MM.1S (cell line): Measurements from ENCODE around the gene HABP2.

ENCODE experiments used
- EZH2 ChIP-seq: fragments of 300-600 bp; sonication (generic); optimal IDR thresholded peaks from 2 replicates; pipeline ENCODE3; 2017; ENCODE audit warnings: low read depth, mild to moderate bottlenecking, antibody characterized with exemption, low read length, mixed read lengths
- TF ChIP-seq, protein P1 (sequence below): fragments of 300-600 bp; sonication (generic); IDR thresholded peaks from 2 replicates; pipeline ENCODE4 v1.5.1; 2016; ENCODE audit warnings: antibody characterized with exemption, low read length, mixed read lengths

DNA sequence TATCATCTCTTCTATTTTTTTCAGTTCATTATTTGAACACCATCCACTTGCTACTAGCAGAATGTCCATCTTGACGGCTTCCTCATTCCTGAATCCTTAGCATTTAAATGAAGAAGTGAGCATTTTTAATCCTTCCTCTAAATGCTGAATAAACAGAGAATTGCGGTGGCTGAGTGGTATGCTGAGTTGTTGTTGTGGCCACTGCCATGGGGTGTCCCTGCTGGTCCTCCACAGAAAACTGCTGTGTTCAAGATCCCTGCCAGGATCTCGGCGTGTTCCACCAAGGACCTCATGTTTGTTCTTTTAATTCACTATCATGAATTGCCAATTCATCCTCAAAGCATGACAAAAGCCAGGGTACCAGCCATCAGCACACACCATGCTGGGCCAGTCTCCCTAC, 48.9 kb upstream of the HABP2 start:
- TF ChIP-seq, protein P1, sequence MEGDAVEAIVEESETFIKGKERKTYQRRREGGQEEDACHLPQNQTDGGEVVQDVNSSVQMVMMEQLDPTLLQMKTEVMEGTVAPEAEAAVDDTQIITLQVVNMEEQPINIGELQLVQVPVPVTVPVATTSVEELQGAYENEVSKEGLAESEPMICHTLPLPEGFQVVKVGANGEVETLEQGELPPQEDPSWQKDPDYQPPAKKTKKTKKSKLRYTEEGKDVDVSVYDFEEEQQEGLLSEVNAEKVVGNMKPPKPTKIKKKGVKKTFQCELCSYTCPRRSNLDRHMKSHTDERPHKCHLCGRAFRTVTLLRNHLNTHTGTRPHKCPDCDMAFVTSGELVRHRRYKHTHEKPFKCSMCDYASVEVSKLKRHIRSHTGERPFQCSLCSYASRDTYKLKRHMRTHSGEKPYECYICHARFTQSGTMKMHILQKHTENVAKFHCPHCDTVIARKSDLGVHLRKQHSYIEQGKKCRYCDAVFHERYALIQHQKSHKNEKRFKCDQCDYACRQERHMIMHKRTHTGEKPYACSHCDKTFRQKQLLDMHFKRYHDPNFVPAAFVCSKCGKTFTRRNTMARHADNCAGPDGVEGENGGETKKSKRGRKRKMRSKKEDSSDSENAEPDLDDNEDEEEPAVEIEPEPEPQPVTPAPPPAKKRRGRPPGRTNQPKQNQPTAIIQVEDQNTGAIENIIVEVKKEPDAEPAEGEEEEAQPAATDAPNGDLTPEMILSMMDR, result no peak
- TF ChIP-seq EZH2, result no peak
